Karpas-422 (cell line): ENCODE measurements around the gene UBE2J2. TPM values are rescaled to one million over a fixed set of nuclear protein-coding genes. Genes with fewer than 3 reads are reported as not detected.

Experiments used
- DNase-seq: peaks from one replicate; pipeline ENCODE4 v3.0.0-alpha.2; 2015
- H2AFZ ChIP-seq: fragments of 200-600 bp; sonication (generic); 2 replicates; pipeline ENCODE4 v1.6.1; 2014; ENCODE audit warnings: antibody characterized with exemption, low read length, mixed read lengths
- H3K27ac ChIP-seq: fragments of 200-600 bp; sonication (generic); 2 replicates; pipeline ENCODE4 v1.5.1; 2014; ENCODE audit warnings: mild to moderate bottlenecking, low read length, moderate library complexity
- H3K27me3 ChIP-seq: fragments of 200-600 bp; sonication (generic); 2 replicates; pipeline ENCODE4 v1.6.1; 2014; ENCODE audit warnings: low read length, mixed read lengths
- H3K36me3 ChIP-seq: fragments of 200-600 bp; sonication (generic); 2 replicates; pipeline ENCODE4 v1.6.1; 2014; ENCODE audit warnings: low read length, mixed read lengths; ENCODE audit not compliant: insufficient read depth
- H3K4me1 ChIP-seq: fragments of 200-600 bp; sonication (generic); 2 replicates; pipeline ENCODE4 v1.6.1; 2014; ENCODE audit warnings: mild to moderate bottlenecking, low read length, mixed read lengths
- H3K4me2 ChIP-seq: fragments of 200-600 bp; sonication (generic); 2 replicates; pipeline ENCODE4 v1.6.1; 2014; ENCODE audit warnings: low read length, low read depth, mild to moderate bottlenecking; ENCODE audit not compliant: poor library complexity, severe bottlenecking
- H3K4me3 ChIP-seq: fragments of 200-600 bp; sonication (generic); 2 replicates; pipeline ENCODE4 v1.5.1; 2014; ENCODE audit warnings: mild to moderate bottlenecking, antibody characterized with exemption, low read length, mixed read lengths
- H3K79me2 ChIP-seq: fragments of 200-600 bp; sonication (generic); 2 replicates; pipeline ENCODE4 v1.6.1; 2014; ENCODE audit warnings: mild to moderate bottlenecking, low read length, mixed read lengths
- H3K9ac ChIP-seq: fragments of 200-600 bp; sonication (generic); 2 replicates; pipeline ENCODE4 v1.6.0; 2014; ENCODE audit warnings: low read length
- H3K9me2 ChIP-seq: fragments of 200-600 bp; sonication (generic), shearing (Covaris generic); replicated peaks from 2 replicates; pipeline ENCODE4 v1.6.0; 2014; ENCODE audit warnings: mild to moderate bottlenecking, low read length, moderate library complexity; ENCODE audit not compliant: insufficient read depth
- H3K9me3 ChIP-seq: fragments of 300-700, 200-600 bp; sonication (generic); 2 replicates; pipeline ENCODE4 v1.6.1; 2014; ENCODE audit warnings: low read length, mixed read lengths
- H4K20me1 ChIP-seq: fragments of 200-600 bp; sonication (generic); 2 replicates; pipeline ENCODE4 v1.6.1; 2014; ENCODE audit warnings: mild to moderate bottlenecking, antibody characterized with exemption, low read length, low read depth; ENCODE audit not compliant: insufficient read depth
- total RNA-seq: library from RNA; depleted of rRNA; stranded (reverse); fragments of >200 nt; shearing (Covaris generic); gene quantifications from 2 replicates; pipeline ENCODE4 v1.2.3, GENCODE V29; 2014; ENCODE audit warnings: low replicate concordance

UBE2J2 gene
- total RNA-seq, 1 experiment from 2014 or later: 46.1 TPM

DNA sequence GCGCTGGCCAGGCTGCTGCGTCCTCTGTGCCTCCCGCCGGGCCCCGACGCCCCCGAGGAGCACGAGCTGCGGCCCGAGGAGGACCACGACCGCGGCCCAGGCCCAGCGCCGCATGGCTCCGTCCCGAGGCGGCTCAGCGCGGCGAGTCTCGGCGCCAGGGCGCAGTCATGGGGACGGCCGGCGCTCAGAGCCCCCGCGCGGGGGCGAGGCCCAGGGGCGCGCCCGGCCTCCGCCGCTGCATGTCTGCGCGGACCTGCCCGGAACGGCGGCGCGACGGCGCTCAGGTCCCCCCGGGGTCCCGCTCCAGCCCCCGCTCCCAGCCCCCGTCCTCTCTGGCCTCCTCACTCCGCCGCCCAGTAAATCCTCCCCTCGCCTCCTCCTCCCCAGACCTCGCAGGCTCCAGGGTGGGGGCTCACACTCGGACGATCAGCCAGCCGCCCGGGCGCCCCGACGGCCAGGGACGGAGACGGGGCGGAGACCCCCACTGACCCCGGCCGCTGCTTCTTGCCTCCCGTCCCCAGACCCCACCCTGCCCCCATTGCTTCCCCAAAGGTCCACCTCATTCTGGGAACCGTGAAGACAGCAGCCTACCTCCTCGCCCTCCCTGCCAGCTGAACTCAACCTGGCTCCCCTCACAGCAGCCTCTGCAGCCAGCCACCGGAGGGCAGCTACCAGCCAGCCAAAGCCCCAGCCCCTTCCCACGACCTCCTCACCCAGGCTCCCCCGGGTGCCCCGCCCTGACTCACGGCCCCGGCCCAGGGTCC lies 26.9 kb downstream of the UBE2J2 start, which contains the start of gene C1QTNF12:
Gene C1QTNF12 (minus strand): TSS at position 146 of the 764 bp plus-strand sequence. CDS start 32 bp downstream, at position 114.
- Histone ChIP-seq H3K4me3 (no peak within 1 kb of the TSS), H3K36me3 (no peaks in the 10 kb centered on the region), H3K9me3 (no peaks in the 10 kb centered on the region), H3K4me1 (no peaks in the 10 kb centered on the region), H2AFZ (no peak within 1 kb of the TSS), H3K27me3 (no peaks in the 10 kb centered on the region), H3K4me2 (no peak within 1 kb of the TSS), H3K9ac (no peak within 1 kb of the TSS), H3K27ac (no peak within 1 kb of the TSS), H4K20me1 (peaks cover 13% of the 10 kb centered on the region; the same call in 1 of the 2 replicates), H3K9me2 (no peaks in the 10 kb centered on the region), H3K79me2 (no peaks in the 10 kb centered on the region)
- peak; percentile 63 for DNase-seq

DNA sequence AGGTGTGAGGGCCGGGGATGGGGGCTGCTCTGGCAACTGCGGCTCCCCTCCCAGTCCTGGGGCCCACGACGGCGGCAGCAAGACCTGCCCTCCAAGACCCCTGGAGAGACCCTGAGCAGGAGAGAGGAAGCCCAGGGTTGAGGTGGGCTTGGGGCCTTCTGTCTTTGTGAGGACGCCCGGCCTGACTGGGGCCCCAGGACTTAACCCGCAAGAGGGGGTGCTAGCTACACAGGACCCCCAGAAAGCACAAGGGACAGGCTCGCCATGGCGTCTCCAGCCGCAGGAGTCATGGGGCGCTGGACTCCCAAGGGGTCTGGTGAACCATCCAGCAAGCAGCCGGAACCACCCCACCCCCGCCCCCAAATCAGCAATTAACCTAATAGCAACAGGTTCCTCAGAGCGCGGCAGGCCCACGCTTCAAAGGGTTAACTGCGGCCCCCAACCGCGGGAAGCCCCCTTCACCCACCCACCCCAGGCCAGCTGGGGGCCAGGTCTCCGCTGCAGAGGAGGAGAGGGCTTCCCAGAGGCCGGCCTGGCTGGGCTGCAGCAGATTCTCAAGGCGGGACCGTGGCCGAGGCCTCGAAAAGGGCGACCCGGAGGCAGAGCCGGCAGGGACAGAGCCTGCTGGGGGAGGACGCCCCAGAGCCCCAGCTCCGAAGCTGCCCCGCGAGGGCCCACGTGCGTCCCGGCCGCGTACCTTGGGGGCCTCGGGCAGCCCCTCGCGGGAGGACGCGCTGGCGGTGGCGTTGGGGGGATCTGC lies 27.7 kb downstream of the UBE2J2 start:
- no peak for DNase-seq
- Histone ChIP-seq H3K4me3 (no peak overlapping the region), H4K20me1 (peaks cover 11% of the 10 kb centered on the region; the same call in 1 of the 2 replicates), H2AFZ (no peak overlapping the region), H3K4me1 (no peaks in the 10 kb centered on the region), H3K27me3 (no peaks in the 10 kb centered on the region), H3K9me3 (no peaks in the 10 kb centered on the region), H3K27ac (no peak overlapping the region), H3K9me2 (no peaks in the 10 kb centered on the region), H3K9ac (no peak overlapping the region), H3K4me2 (no peak overlapping the region), H3K79me2 (no peaks in the 10 kb centered on the region), H3K36me3 (no peaks in the 10 kb centered on the region)

DNA sequence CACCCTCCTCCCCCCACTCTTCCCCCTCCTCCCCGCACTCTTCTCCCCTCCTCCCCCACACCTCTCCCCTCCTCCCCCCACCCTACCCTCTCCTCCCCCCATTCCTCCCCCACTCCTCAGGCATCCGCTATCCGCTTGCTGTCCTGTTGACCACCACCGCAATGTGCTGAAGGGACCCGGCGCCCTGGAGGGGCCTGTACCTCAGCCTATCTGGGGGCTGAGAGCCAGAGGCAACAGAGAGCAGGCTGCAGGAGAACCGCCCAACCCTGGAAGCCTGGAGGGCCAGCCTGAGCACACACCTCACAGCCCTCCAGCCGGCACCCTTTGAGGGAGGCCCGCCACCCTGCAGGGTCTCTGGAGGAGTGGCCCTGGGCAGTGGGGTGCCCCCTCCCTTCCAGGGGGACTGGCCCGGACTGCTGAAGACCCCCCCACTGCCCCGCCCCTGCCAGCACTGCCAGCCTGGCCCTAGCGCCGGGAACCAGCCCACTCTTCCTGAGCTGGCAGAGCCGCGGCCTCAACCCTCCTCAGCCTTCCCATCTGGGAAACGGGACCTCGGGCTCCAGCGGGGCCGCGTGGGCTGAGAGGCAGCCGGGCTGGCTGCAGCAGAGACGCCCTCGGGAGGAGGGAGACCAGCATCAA lies 28.4 kb downstream of the UBE2J2 start:
- no peak overlapping the region for H3K27ac ChIP-seq
- DNase-seq: no peak
- H3K4me1 ChIP-seq: no peaks in the 10 kb centered on the region
- H3K27me3 ChIP-seq: no peaks in the 10 kb centered on the region
- no peak overlapping the region for H2AFZ ChIP-seq
- H3K79me2 ChIP-seq: no peaks in the 10 kb centered on the region
- H3K36me3 ChIP-seq: no peaks in the 10 kb centered on the region
- H3K9me2 ChIP-seq: no peaks in the 10 kb centered on the region
- peaks cover 5% of the 10 kb centered on the region; the same call in 1 of the 2 replicates for H4K20me1 ChIP-seq
- H3K9ac ChIP-seq: no peak overlapping the region
- no peak overlapping the region for H3K4me3 ChIP-seq
- H3K9me3 ChIP-seq: no peaks in the 10 kb centered on the region
- no peak overlapping the region for H3K4me2 ChIP-seq

DNA sequence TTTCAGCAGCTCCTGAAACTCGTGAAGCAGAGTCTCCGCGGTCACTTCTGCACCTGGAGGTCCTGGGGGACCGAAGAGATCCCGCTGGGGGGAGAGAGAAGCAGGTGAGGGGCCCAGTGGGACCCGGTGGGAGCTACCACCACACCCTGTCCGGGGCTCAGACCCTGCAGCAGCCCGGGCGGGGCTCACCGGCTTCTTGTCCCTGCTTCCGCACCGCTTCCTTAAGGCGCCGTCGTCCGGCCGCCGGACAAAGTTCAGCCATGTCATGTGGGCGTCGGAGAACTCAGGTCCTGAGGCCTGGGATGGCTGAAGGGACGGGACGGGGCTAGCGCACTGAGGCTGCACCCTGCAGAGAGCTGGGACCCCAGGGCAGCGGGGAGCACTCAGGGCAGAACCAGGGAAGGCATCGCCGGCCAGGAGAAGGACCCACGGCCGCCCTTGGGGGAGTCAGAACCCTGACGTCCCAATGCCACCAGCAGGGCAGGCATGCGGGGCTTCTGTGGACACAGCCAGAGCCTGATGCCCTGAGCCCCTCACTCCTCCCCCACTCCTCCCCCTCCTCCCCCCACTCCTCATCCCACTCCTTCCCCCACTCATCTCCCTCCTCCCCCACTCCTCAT lies 29.4 kb downstream of the UBE2J2 start:
- Histone ChIP-seq H2AFZ (no peak overlapping the region), H3K9me2 (no peaks in the 10 kb centered on the region), H3K4me2 (no peak overlapping the region), H3K36me3 (no peaks in the 10 kb centered on the region), H3K9me3 (no peaks in the 10 kb centered on the region), H3K4me3 (no peak overlapping the region), H3K27ac (no peak overlapping the region), H3K4me1 (no peaks in the 10 kb centered on the region), H3K79me2 (no peaks in the 10 kb centered on the region), H3K9ac (no peak overlapping the region), H3K27me3 (no peaks in the 10 kb centered on the region), H4K20me1 (peaks cover 5% of the 10 kb centered on the region; the same call in 1 of the 2 replicates)
- peak; percentile 57 for DNase-seq

DNA sequence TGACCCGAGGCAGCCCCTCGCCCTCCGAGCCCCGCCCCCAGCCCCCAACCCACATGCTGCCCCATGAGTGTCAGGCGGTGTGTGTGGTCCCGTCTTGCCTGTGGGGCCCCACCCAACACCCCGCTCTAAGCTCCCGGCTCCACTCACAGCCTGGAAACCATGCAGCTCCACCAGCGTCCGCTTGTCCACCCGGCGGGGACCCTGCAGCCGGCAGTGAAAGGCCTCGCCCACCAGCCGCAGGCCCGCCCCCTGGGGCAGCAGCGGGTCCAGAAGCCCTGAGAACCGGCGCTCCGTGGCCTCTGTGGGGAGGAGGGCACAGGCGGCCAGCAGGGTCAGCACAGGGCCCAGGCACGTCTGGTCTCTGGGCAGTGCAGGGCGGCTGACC lies 29.9 kb downstream of the UBE2J2 start:
- Histone ChIP-seq H3K27me3 (no peaks in the 10 kb centered on the region), H3K9me3 (no peaks in the 10 kb centered on the region), H3K27ac (no peak overlapping the region), H3K4me1 (no peaks in the 10 kb centered on the region), H3K9ac (no peak overlapping the region), H4K20me1 (peaks cover 5% of the 10 kb centered on the region; the same call in 1 of the 2 replicates), H2AFZ (no peak overlapping the region), H3K36me3 (no peaks in the 10 kb centered on the region), H3K4me3 (no peak overlapping the region), H3K79me2 (no peaks in the 10 kb centered on the region), H3K4me2 (no peak overlapping the region), H3K9me2 (no peaks in the 10 kb centered on the region)
- DNase-seq: no peak

DNA sequence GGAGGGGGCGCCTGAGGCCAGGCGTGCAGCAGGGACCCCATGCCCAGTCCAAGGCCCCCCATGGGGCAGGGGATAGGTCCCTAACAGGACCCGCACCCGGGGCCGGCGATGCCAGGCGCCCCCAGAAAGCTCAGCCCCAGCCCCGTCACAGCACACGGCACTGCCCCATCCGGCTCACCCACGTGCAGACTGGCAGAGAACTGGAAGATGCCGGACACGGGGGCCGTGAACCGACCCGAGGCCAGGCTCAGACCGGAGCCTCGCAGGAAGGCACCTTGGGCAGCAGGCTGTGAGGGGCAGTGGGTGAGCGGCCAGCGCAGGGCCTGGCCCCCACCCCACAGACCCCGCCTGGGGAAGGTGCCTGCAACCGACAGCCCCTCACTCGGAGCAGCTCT lies 30.4 kb downstream of the UBE2J2 start:
- H3K9me3 ChIP-seq: no peaks in the 10 kb centered on the region
- no peak for DNase-seq
- no peak overlapping the region for H3K9ac ChIP-seq
- H3K27me3 ChIP-seq: no peaks in the 10 kb centered on the region
- no peaks in the 10 kb centered on the region for H3K9me2 ChIP-seq
- H3K4me2 ChIP-seq: no peak overlapping the region
- H3K36me3 ChIP-seq: no peaks in the 10 kb centered on the region
- H3K79me2 ChIP-seq: no peaks in the 10 kb centered on the region
- no peak overlapping the region for H3K27ac ChIP-seq
- H4K20me1 ChIP-seq: peaks cover 9% of the 10 kb centered on the region; the same call in 1 of the 2 replicates
- no peak overlapping the region for H3K4me3 ChIP-seq
- H3K4me1 ChIP-seq: no peaks in the 10 kb centered on the region
- no peak overlapping the region for H2AFZ ChIP-seq

DNA sequence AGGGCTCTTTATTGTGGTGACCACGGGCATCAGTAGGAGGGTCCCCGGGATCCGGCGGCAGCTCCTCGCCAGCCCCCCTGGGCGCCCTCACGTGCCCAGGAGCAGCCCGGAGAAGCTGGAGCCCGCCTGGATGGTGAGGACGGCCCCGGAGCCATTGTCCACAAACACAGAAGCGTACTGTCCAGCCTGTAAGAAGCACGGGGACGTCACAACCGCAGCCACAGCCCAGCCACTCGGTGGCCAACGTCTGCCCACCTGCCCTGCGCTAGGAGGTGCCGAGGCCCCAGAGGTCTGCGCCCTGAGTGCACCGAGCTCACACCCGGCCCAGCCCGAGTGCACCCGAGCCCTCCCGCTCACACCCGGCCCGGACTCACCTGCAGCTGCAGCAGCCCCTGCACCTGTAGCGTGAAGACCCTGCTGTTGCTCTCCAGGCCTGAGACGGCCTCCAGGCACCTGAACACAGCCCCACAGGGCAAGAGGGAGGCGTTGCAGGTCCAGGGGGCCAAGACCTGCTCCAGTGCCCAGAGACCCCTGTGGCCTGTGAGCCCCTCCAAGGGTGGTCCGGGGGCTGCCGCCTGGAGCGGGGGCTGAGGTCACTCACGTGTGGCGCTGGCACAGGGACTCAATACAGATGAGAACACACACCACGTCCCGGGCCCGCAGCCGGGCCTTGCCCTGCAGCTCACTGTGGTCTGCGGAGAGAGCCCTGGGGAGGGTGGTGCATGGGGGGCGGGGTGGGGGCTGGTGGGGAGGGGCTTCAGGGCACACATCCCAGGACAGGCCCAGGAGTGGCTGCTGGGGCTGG lies 31.0 kb downstream of the UBE2J2 start:
- Histone ChIP-seq H3K4me3 (no peak overlapping the region), H3K36me3 (no peaks in the 10 kb centered on the region), H2AFZ (no peak overlapping the region)

More for the DNA sequence above, 31.0 kb downstream of the UBE2J2 start:
- Histone ChIP-seq H4K20me1 (peaks cover 12% of the 10 kb centered on the region; the same call in 1 of the 2 replicates), H3K9me3 (no peaks in the 10 kb centered on the region), H3K27ac (no peak overlapping the region), H3K27me3 (no peaks in the 10 kb centered on the region), H3K4me1 (no peaks in the 10 kb centered on the region), H3K9ac (no peak overlapping the region), H3K4me2 (no peak overlapping the region), H3K79me2 (no peaks in the 10 kb centered on the region), H3K9me2 (no peaks in the 10 kb centered on the region)
- no peak for DNase-seq
